ENCODE results near the gene MGAT5B. TPM values are rescaled to one million over a fixed set of nuclear protein-coding genes. Genes with fewer than 3 reads are reported as not detected.

Gene MGAT5B
- total and polyA plus RNA-seq, 4 donors: 0.28 to 0.67 (median 0.46) TPM

- Histone ChIP-seq H3K36me3 (ENCODE audit: control insufficient read depth in 4 of 4, insufficient read depth in 4 of 4, low read length in 4 of 4) (no peaks in the 10 kb centered on the region), H3K4me3 (no peak overlapping the region), H3K9me3 (ENCODE audit: control insufficient read depth in 4 of 4, insufficient read depth in 3 of 4, low read length in 3 of 4) (no peaks in the 10 kb centered on the region), H3K4me1 (ENCODE audit: control insufficient read depth in 5 of 5, insufficient read depth in 5 of 5, low read length in 5 of 5) (no peaks in the 10 kb centered on the region), H3K9ac (ENCODE audit: insufficient read depth in 1 of 2, low read length in 2 of 2) (no peak overlapping the region), H3K27ac (ENCODE audit: low read depth in 1 of 2, low read length in 1 of 2) (no peak overlapping the region), H3K27me3 (ENCODE audit: control insufficient read depth in 3 of 3, insufficient read depth in 3 of 3, low read length in 2 of 3) (peaks cover 0 to 6% (median 0%) of the 10 kb centered on the region in 3 donors)
- ATAC-seq (ENCODE audit: insufficient read depth, low FRiP score) (no peak), DNase-seq (no peak)
- 86 to 92% methylated on average over 36 of the region's 36 CpGs for WGBS, 2 donors
- no peak for TF ChIP-seq CTCF (IDR thresholded peaks at IDR 0.05; ENCODE audit: control extremely low read depth, extremely low read depth)
These were observed 64.5 kb downstream of the MGAT5B start for GRCh38 chr17:76932402-76933333.

GRCh38 chr17:76934561-76935320, 66.5 kb downstream of the MGAT5B start:
- no peak for TF ChIP-seq CTCF (IDR thresholded peaks at IDR 0.05; ENCODE audit: control extremely low read depth, extremely low read depth)
- no peaks in the 10 kb centered on the region for H3K9me3 ChIP-seq (ENCODE audit: control insufficient read depth in 4 of 4, insufficient read depth in 3 of 4, low read length in 3 of 4)
- no peak overlapping the region for H3K27ac ChIP-seq (ENCODE audit: low read depth in 1 of 2, low read length in 1 of 2)
- ATAC-seq (ENCODE audit: insufficient read depth, low FRiP score) (no peak), DNase-seq (no peak)
- 68 to 79% methylated on average over 12 of the region's 12 CpGs for WGBS, 2 donors
- H3K9ac ChIP-seq (ENCODE audit: insufficient read depth in 1 of 2, low read length in 2 of 2): no peak overlapping the region
- H3K4me3 ChIP-seq: no peak overlapping the region
- H3K36me3 ChIP-seq (ENCODE audit: control insufficient read depth in 4 of 4, insufficient read depth in 4 of 4, low read length in 4 of 4): no peaks in the 10 kb centered on the region
- no peaks in the 10 kb centered on the region for H3K4me1 ChIP-seq (ENCODE audit: control insufficient read depth in 5 of 5, insufficient read depth in 5 of 5, low read length in 5 of 5)
- H3K27me3 ChIP-seq (ENCODE audit: control insufficient read depth in 3 of 3, insufficient read depth in 3 of 3, low read length in 2 of 3): peaks cover 0 to 6% (median 0%) of the 10 kb centered on the region in 3 donors

GRCh38 chr17:76935331-76935730, 67.1 kb downstream of the MGAT5B start:
- ATAC-seq (ENCODE audit: insufficient read depth, low FRiP score): no peak
- H3K36me3 ChIP-seq (ENCODE audit: control insufficient read depth in 4 of 4, insufficient read depth in 4 of 4, low read length in 4 of 4): no peaks in the 10 kb centered on the region
- H3K27ac ChIP-seq (ENCODE audit: low read depth in 1 of 2, low read length in 1 of 2): no peak overlapping the region
- H3K9ac ChIP-seq (ENCODE audit: insufficient read depth in 1 of 2, low read length in 2 of 2): no peak overlapping the region
- no peak overlapping the region for H3K4me3 ChIP-seq
- peaks cover 0 to 1% (median 0%) of the 10 kb centered on the region in 4 donors for H3K9me3 ChIP-seq (ENCODE audit: control insufficient read depth in 4 of 4, insufficient read depth in 3 of 4, low read length in 3 of 4)
- 82 to 94% methylated on average over 3 of the region's 3 CpGs for WGBS, 2 donors
- DNase-seq: no peak
- no peaks in the 10 kb centered on the region for H3K4me1 ChIP-seq (ENCODE audit: control insufficient read depth in 5 of 5, insufficient read depth in 5 of 5, low read length in 5 of 5)
- no peak for TF ChIP-seq CTCF (IDR thresholded peaks at IDR 0.05; ENCODE audit: control extremely low read depth, extremely low read depth)
- H3K27me3 ChIP-seq (ENCODE audit: control insufficient read depth in 3 of 3, insufficient read depth in 3 of 3, low read length in 2 of 3): peaks cover 0 to 6% (median 0%) of the 10 kb centered on the region in 3 donors
